ENCODE results near the gene PTPRB. TPM values are rescaled to one million over a fixed set of nuclear protein-coding genes. Genes with fewer than 3 reads are reported as not detected.

PTPRB gene
- 10 to 100 TPM; 17.3 to 27.7 TPM for total RNA-seq

DNA sequence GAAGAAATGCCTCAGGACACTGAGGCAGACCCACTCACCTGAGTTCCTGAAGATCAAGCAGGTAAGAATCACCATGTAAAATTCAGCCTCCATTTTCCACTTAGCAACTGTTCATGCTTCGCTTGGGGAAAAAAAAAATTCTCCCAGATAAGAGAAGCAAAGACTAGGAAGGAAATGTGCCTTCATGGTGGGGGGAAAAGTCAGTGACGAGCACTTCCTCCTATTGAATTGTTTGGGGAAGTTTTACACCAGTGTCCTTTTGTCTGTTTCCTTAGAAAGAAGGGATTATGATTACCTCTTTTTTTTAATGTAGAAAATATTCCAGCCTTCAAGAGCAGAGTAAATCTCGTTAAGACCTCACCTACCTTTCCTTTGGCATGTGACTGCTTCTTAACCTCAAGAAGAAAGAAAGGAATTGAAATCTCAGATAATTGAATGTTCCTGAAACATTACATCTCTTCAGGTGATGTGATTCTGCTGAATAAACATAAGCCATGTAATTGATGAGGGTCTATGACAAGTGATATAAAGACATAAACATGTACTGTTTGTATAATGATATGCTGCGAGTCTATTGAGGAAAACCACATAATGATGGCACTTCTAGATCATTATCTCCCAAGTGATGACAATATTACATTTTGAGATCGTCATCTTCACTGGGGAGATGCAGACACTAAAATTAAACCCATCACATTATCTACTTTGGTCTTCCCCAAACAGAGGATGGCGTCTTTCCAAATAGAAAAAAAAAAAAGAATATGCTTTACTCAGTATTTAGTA is at the start of gene PTPRB:
TSS of gene PTPRB (minus strand) at position 127 of the 783 bp plus-strand sequence. CDS start at position 93, 34 bp downstream.
- H3K4me1 ChIP-seq, result no peaks in the 10 kb centered on the region
- no peak within 1 kb of the TSS for H3K4me3 ChIP-seq
- no peaks in the 10 kb centered on the region for H3K27me3 ChIP-seq
- intact Hi-C loops (cut with DNase I), result no loop called here
- no peak for DNase-seq
- TF ChIP-seq, protein P1, sequence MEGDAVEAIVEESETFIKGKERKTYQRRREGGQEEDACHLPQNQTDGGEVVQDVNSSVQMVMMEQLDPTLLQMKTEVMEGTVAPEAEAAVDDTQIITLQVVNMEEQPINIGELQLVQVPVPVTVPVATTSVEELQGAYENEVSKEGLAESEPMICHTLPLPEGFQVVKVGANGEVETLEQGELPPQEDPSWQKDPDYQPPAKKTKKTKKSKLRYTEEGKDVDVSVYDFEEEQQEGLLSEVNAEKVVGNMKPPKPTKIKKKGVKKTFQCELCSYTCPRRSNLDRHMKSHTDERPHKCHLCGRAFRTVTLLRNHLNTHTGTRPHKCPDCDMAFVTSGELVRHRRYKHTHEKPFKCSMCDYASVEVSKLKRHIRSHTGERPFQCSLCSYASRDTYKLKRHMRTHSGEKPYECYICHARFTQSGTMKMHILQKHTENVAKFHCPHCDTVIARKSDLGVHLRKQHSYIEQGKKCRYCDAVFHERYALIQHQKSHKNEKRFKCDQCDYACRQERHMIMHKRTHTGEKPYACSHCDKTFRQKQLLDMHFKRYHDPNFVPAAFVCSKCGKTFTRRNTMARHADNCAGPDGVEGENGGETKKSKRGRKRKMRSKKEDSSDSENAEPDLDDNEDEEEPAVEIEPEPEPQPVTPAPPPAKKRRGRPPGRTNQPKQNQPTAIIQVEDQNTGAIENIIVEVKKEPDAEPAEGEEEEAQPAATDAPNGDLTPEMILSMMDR (IDR thresholded peaks at IDR 0.05), result no peak
- no peak within 1 kb of the TSS for H3K9ac ChIP-seq (ENCODE audit: low read depth in 2 of 2, low read length in 2 of 2)
- no peaks in the 10 kb centered on the region for H3K9me3 ChIP-seq
- no peaks in the 10 kb centered on the region for H3K36me3 ChIP-seq
- no peak within 1 kb of the TSS for H3K27ac ChIP-seq

DNA sequence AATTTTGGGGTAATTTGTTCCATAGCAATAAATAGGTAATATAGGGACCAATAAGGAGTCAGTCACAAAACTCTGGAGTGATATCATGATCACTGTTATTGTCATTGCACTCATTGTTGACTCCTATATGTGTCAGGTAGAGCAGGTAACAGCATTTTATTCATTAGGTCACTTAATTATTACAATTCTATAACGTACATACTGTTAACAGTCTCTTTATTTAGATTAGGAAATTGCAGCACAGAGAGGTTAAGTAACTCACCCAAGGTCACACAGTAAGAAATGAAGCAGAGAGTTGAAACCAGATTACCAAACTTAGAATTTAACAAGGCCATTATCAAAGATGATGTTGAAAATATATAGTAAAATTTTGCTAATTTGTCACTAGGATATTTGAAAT is 49.7 kb upstream of the PTPRB start:
- no peaks in the 10 kb centered on the region for H3K36me3 ChIP-seq
- H3K4me1 ChIP-seq, result no peaks in the 10 kb centered on the region
- H3K4me3 ChIP-seq, result no peak overlapping the region
- TF ChIP-seq, protein P1 (IDR thresholded peaks at IDR 0.05), result no peak
- H3K27me3 ChIP-seq, result no peaks in the 10 kb centered on the region
- no peak for DNase-seq
- H3K27ac ChIP-seq, result no peak overlapping the region
- H3K9ac ChIP-seq (ENCODE audit: low read depth in 2 of 2, low read length in 2 of 2), result no peak overlapping the region
- intact Hi-C loops (cut with DNase I), result no loop called here
- H3K9me3 ChIP-seq, result no peaks in the 10 kb centered on the region

DNA sequence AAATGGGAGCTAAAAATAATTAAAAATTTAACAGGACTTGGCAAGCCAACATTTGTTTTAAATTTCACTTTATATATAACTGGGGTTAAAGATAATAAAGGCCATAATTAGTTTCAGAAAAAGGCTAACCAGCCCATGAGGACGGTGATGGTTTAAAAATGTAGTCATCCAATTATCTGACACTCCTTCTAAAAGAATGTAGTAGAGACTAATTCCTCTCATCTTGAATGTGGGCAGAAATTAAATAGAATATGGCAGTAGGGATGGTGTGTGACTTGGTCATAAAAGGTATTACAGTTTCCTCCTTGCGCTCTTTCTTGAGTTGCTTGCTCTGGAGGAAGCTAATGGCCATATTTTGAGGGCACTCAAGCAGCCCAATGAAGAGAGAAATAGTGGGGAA is 49.1 kb upstream of the PTPRB start:
- H3K4me3 ChIP-seq, result no peak overlapping the region

DNA sequence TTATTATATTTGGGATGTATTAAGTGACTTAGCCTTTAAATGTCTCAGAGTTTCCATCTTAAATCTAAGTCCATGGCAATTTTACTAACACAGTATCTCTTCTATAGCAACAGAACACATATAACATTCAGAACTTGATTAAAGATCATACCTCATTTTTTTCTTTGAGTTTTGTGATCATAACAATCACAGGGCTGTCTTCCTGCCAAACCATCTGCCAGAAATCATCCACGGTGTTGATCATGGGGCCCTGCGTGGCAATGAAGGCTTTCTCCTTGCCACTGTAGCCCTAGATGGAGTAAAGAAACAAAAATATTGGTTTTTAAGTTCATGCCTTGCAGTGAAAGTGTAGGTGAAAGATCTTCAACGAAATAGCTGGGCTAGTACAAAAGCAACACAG is 46.7 kb upstream of the PTPRB start:
- H3K36me3 ChIP-seq, result no peaks in the 10 kb centered on the region
- no peaks in the 10 kb centered on the region for H3K27me3 ChIP-seq
- no peak overlapping the region for H3K4me3 ChIP-seq
- intact Hi-C loops (cut with DNase I), result no loop called here
- no peaks in the 10 kb centered on the region for H3K9me3 ChIP-seq
- DNase-seq, result no peak
- TF ChIP-seq, protein P1 (IDR thresholded peaks at IDR 0.05), result no peak
- H3K27ac ChIP-seq, result no peak overlapping the region
- H3K4me1 ChIP-seq, result no peaks in the 10 kb centered on the region
- H3K9ac ChIP-seq (ENCODE audit: low read depth in 2 of 2, low read length in 2 of 2), result no peak overlapping the region

More for the DNA sequence above, 49.1 kb upstream of the PTPRB start:
- TF ChIP-seq, protein P1 (IDR thresholded peaks at IDR 0.05), result no peak
- Histone ChIP-seq H3K9me3 (no peaks in the 10 kb centered on the region), H3K27ac (no peak overlapping the region), H3K36me3 (no peaks in the 10 kb centered on the region), H3K27me3 (no peaks in the 10 kb centered on the region), H3K9ac (ENCODE audit: low read depth in 2 of 2, low read length in 2 of 2) (no peak overlapping the region), H3K4me1 (no peaks in the 10 kb centered on the region)
- intact Hi-C loops (cut with DNase I), result no loop called here
- no peak for DNase-seq

DNA sequence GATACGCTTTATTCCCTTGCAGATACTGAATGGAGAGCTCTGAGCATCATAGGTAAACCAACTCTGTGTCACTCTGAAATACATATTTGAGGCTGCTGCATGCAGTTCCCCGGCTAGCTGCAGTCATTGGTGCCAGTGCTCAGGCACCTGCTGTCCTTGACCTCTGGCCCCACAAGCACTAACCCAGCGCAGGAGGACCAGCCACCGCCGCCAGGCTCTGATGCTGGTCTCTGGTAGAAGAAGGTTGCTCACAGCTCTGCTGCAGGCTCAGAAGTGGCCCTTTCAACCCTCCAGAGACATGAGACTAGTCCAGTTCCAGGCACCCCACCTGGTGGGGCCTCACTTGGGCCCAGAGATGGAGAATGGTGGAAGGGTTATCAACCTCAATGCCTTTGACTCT is 34.5 kb upstream of the PTPRB start:
- TF ChIP-seq, protein P1 (IDR thresholded peaks at IDR 0.05), result no peak
- no peaks in the 10 kb centered on the region for H3K36me3 ChIP-seq
- H3K9me3 ChIP-seq, result no peaks in the 10 kb centered on the region
- no peak for DNase-seq
- no peak overlapping the region for H3K4me3 ChIP-seq
- intact Hi-C loops (cut with DNase I), result no loop called here
- no peaks in the 10 kb centered on the region for H3K27me3 ChIP-seq
- no peak overlapping the region for H3K27ac ChIP-seq
- no peak overlapping the region for H3K9ac ChIP-seq (ENCODE audit: low read depth in 2 of 2, low read length in 2 of 2)
- no peaks in the 10 kb centered on the region for H3K4me1 ChIP-seq

Measured in colonic mucosa (tissue), 4 donors.